Lung (tissue), 12 donors: ENCODE results near the gene EPS8L3. TPM values are rescaled to one million over a fixed set of nuclear protein-coding genes. Genes with fewer than 3 reads are reported as not detected.
A peak's percentile ranks its signal among the peaks of the same experiment; 100 is the strongest.
"Not testable (repeated sequence)": the region's sequence is repeated elsewhere in the genome, so short reads cannot be mapped to it uniquely, and the experiment has no call there.

ENCODE experiments used
- ATAC-seq: fragments of 200-7000 bp; cut with Tn5 transposase; one replicate; pipeline ENCODE4 v1.9.1; 2020; ENCODE audit warnings: moderate number of reproducible peaks; ENCODE audit not compliant: insufficient read depth, low FRiP score
- DNase-seq, 3 donors: peaks; one replicate each; pipeline ENCODE4 v3.0.0-alpha.2; 2013 to 2017
- H3K27ac ChIP-seq, 2 donors: one replicate each; pipeline ENCODE4 v1.5.1; 2013; ENCODE audit warnings: mild to moderate bottlenecking in 2 of 2, moderate library complexity in 2 of 2, control low read depth in 1 of 2, inconsistent platforms in 1 of 2, low read depth in 1 of 2, low read length in 1 of 2
- H3K27me3 ChIP-seq, 3 donors: one replicate each; pipeline ENCODE4 v1.5.1; 2013; ENCODE audit warnings: low read length in 2 of 3; ENCODE audit not compliant: control insufficient read depth in 3 of 3, insufficient read depth in 3 of 3
- H3K36me3 ChIP-seq, 4 donors: one replicate each; pipeline ENCODE4 v1.5.1; 2013; ENCODE audit warnings: low read length in 4 of 4, mild to moderate bottlenecking in 1 of 4, moderate library complexity in 1 of 4; ENCODE audit not compliant: control insufficient read depth in 4 of 4, insufficient read depth in 4 of 4
- H3K4me1 ChIP-seq, 5 donors: one replicate each; pipeline ENCODE4 v1.5.1; 2013; ENCODE audit warnings: low read length in 5 of 5, mild to moderate bottlenecking in 2 of 5, moderate library complexity in 1 of 5; ENCODE audit not compliant: control insufficient read depth in 5 of 5, insufficient read depth in 5 of 5
- H3K4me3 ChIP-seq: one replicate; pipeline ENCODE4 v1.5.1; 2013; ENCODE audit warnings: mild to moderate bottlenecking, control low read depth, moderate library complexity
- H3K9ac ChIP-seq, 2 donors: one replicate each; pipeline ENCODE4 v1.5.1; 2013; ENCODE audit warnings: low read length in 2 of 2, control low read depth in 1 of 2; ENCODE audit not compliant: insufficient read depth in 1 of 2
- H3K9me3 ChIP-seq, 4 donors: one replicate each; pipeline ENCODE4 v1.5.1; 2013; ENCODE audit warnings: low read length in 3 of 4, mild to moderate bottlenecking in 1 of 4, moderate library complexity in 1 of 4; ENCODE audit not compliant: control insufficient read depth in 4 of 4, insufficient read depth in 3 of 4
- CTCF ChIP-seq: IDR thresholded peaks from 2 replicates; pipeline ENCODE4 v1.5.1; 2012; ENCODE audit warnings: mild to moderate bottlenecking; ENCODE audit errors: control extremely low read depth, extremely low read depth
- WGBS, 2 donors: extraction: QIAGEN DNeasy Blood & Tissue Kit; methylation state at CpG; one replicate each; pipeline ENCODE4 v1.1.7; 2013; 5-methylcytosine and 5-hydroxymethylcytosine counted together
- polyA plus RNA-seq, 2 donors: library from polyadenylated mRNA; stranded (reverse); fragments of 200-250 nt; gene quantifications; one replicate each; pipeline ENCODE4 v1.2.1, GENCODE V29; 2013
- total RNA-seq, 2 donors: library from RNA; depleted of rRNA in 1 of 2; stranded (reverse); fragments of >200 nt in 1 of 2; gene quantifications; one replicate each; pipeline ENCODE4 v1.2.1, GENCODE V29; 2014 to 2021
- donor health status: control.
- donor health status: control.
- donor health status: Bipolar disorder and iron deficiency.
- donor health status: healthy.
- donor health status: DM: yes; HTN: yes; CAD: no.

Gene EPS8L3
- total and polyA plus RNA-seq, 4 donors, result 0.10 to 0.52 TPM; not detected in 2

- Histone ChIP-seq H3K27me3 (no peaks in the 10 kb centered on the region), H3K27ac (no peak overlapping the region), H3K36me3 (no peaks in the 10 kb centered on the region), H3K9ac (peak overlapping the region in 1 of 2 donors; percentile 34), H3K4me1 (peaks cover 0 to 4% (median 0%) of the 10 kb centered on the region in 5 donors), H3K9me3 (no peaks in the 10 kb centered on the region), H3K4me3 (no peak overlapping the region)
- ATAC-seq (no peak), DNase-seq (no peak)
- WGBS, 2 donors, result 89 to 92% methylated on average over 7 of the region's 7 CpGs
- no peak for TF ChIP-seq CTCF
Observed at GRCh38 chr1:109768820-109769219, 5.1 kb upstream of the EPS8L3 start.

DNA sequence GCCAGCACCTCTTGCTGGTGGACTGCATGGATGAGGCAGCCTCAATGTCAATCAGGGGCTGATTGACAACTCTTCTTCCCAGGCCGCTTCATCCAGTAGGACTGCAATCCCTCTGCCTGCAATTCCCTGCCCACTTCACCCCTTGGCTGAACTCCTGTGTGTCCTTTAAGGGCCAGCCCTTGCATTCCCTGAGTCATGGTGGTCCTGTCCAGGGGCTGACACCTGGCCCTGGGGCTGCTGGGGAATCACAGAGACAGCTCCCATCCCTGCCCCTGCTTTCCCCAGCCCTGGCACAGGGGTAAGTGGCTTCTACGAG lies 4.6 kb upstream of the EPS8L3 start:
- H3K9ac ChIP-seq, result no peak overlapping the region
- no peaks in the 10 kb centered on the region for H3K36me3 ChIP-seq
- DNase-seq (no peak), ATAC-seq (no peak)
- 68 to 90% methylated on average over 2 of the region's 2 CpGs for WGBS, 2 donors
- H3K27me3 ChIP-seq, result no peaks in the 10 kb centered on the region
- no peak overlapping the region for H3K27ac ChIP-seq
- H3K9me3 ChIP-seq, result no peaks in the 10 kb centered on the region
- no peak overlapping the region for H3K4me3 ChIP-seq
- TF ChIP-seq CTCF, result no peak
- peaks cover 0 to 9% (median 0%) of the 10 kb centered on the region in 5 donors for H3K4me1 ChIP-seq

GRCh38 chr1:109767637-109768334 lies 4.1 kb upstream of the EPS8L3 start:
- Histone ChIP-seq H3K27ac (no peak overlapping the region), H3K9ac (no peak overlapping the region), H3K27me3 (no peaks in the 10 kb centered on the region), H3K36me3 (no peaks in the 10 kb centered on the region), H3K4me3 (no peak overlapping the region), H3K4me1 (peaks cover 0 to 10% (median 0%) of the 10 kb centered on the region in 5 donors), H3K9me3 (no peaks in the 10 kb centered on the region)
- 90 to 95% methylated on average over 10 of the region's 10 CpGs for WGBS, 2 donors
- no peak for ATAC-seq
- no peak for DNase-seq
- no peak for TF ChIP-seq CTCF

GRCh38 chr1:109766991-109767636 lies 3.4 kb upstream of the EPS8L3 start:
- WGBS, 2 donors, result 72 to 79% methylated on average over 17 of the region's 17 CpGs
- DNase-seq, H3K4me3 ChIP-seq, H3K9ac ChIP-seq, ATAC-seq, H3K27me3 ChIP-seq, H3K27ac ChIP-seq, H3K4me1 ChIP-seq, H3K36me3 ChIP-seq, H3K9me3 ChIP-seq: not testable (repeated sequence)
